Measurements from ENCODE around the gene LRP8. TPM values are rescaled to one million over a fixed set of nuclear protein-coding genes. Genes with fewer than 3 reads are reported as not detected.

The LRP8 gene
- total and polyA plus RNA-seq, 2 of the 13 experiments (the other 11 are each of a cell fraction or from before 2014, with no cell fraction given), result 17.3 to 17.4 TPM

- 0 out of 2 replicates have a peak, but pooled peaks have one; percentile 21 for TF ChIP-seq ZNF337 (CRISPR knock-in tag; IDR thresholded peaks at IDR 0.05; ENCODE audit: borderline replicate concordance, low read depth)
- no peak for TF ChIP-seq NFKBIZ (CRISPR knock-in tag; IDR thresholded peaks at IDR 0.05)
- peak; percentile 31; the same call in 1 of the 2 replicates for TF ChIP-seq ARNTL (CRISPR knock-in tag; IDR thresholded peaks at IDR 0.05)
- no peak for TF ChIP-seq ZFP41 (CRISPR knock-in tag; IDR thresholded peaks at IDR 0.05; ENCODE audit: borderline replicate concordance)
- TF ChIP-seq ARID2 (CRISPR knock-in tag; IDR thresholded peaks at IDR 0.05; ENCODE audit: borderline replicate concordance), result peak; percentile 74; the same call in 1 of the 2 replicates
- peak; percentile 25 for TF ChIP-seq U2AF1 (optimal IDR thresholded peaks at IDR 0.05; ENCODE audit: low read depth, low read length)
- peak; percentile 9; the same call in 1 of the 2 replicates for TF ChIP-seq ETV5 (CRISPR knock-in tag; IDR thresholded peaks at IDR 0.05; ENCODE audit: borderline replicate concordance)
- TF ChIP-seq, protein P1, sequence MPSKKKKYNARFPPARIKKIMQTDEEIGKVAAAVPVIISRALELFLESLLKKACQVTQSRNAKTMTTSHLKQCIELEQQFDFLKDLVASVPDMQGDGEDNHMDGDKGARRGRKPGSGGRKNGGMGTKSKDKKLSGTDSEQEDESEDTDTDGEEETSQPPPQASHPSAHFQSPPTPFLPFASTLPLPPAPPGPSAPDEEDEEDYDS (CRISPR knock-in tag; IDR thresholded peaks at IDR 0.05), result peak; percentile 94
- TF ChIP-seq, protein P2, sequence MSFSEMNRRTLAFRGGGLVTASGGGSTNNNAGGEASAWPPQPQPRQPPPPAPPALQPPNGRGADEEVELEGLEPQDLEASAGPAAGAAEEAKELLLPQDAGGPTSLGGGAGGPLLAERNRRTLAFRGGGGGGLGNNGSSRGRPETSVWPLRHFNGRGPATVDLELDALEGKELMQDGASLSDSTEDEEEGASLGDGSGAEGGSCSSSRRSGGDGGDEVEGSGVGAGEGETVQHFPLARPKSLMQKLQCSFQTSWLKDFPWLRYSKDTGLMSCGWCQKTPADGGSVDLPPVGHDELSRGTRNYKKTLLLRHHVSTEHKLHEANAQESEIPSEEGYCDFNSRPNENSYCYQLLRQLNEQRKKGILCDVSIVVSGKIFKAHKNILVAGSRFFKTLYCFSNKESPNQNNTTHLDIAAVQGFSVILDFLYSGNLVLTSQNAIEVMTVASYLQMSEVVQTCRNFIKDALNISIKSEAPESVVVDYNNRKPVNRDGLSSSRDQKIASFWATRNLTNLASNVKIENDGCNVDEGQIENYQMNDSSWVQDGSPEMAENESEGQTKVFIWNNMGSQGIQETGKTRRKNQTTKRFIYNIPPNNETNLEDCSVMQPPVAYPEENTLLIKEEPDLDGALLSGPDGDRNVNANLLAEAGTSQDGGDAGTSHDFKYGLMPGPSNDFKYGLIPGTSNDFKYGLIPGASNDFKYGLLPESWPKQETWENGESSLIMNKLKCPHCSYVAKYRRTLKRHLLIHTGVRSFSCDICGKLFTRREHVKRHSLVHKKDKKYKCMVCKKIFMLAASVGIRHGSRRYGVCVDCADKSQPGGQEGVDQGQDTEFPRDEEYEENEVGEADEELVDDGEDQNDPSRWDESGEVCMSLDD (CRISPR knock-in tag; IDR thresholded peaks at IDR 0.05; ENCODE audit: borderline replicate concordance), result 0 out of 2 replicates have a peak, but pooled peaks have one; percentile 65
- TF ChIP-seq TEAD3 (CRISPR knock-in tag; optimal IDR thresholded peaks at IDR 0.05; ENCODE audit: borderline replicate concordance), result no peak
- TF ChIP-seq E2F1 (CRISPR knock-in tag; IDR thresholded peaks at IDR 0.05), result 0 out of 2 replicates have a peak, but pooled peaks have one; percentile 44
- no peak for TF ChIP-seq TAF15 (IDR thresholded peaks at IDR 0.05; ENCODE audit: low read depth, low read length, poor library complexity, severe bottlenecking)
- no peak for TF ChIP-seq YEATS4 (CRISPR knock-in tag; IDR thresholded peaks at IDR 0.05; ENCODE audit: borderline replicate concordance)
- TF ChIP-seq CBX2 (IDR thresholded peaks at IDR 0.05; ENCODE audit: low read depth, low read length), result no peak
- TF ChIP-seq CBX2 (CRISPR knock-in tag; IDR thresholded peaks at IDR 0.05; ENCODE audit: low read depth), result no peak
- TF ChIP-seq FOXO1 (CRISPR knock-in tag; IDR thresholded peaks at IDR 0.05), result no peak
- peak; percentile 66 for TF ChIP-seq HOXD1 (CRISPR knock-in tag; IDR thresholded peaks at IDR 0.05)
- no peak for TF ChIP-seq ZZZ3 (CRISPR knock-in tag; IDR thresholded peaks at IDR 0.05; ENCODE audit: borderline replicate concordance)
- no peak for TF ChIP-seq ZNF354B (CRISPR knock-in tag; IDR thresholded peaks at IDR 0.05)
- peak; percentile 67; the same call in 1 of the 2 replicates for TF ChIP-seq ZNF430 (CRISPR knock-in tag; IDR thresholded peaks at IDR 0.05)
- TF ChIP-seq ZFP90 (CRISPR knock-in tag; IDR thresholded peaks at IDR 0.05; ENCODE audit: borderline replicate concordance), result 0 out of 2 replicates have a peak, but pooled peaks have one; percentile 63
- no peak for TF ChIP-seq CREB1 (IDR thresholded peaks at IDR 0.05)
- 0 out of 2 replicates have a peak, but pooled peaks have one; percentile 56 for TF ChIP-seq CREB1 (CRISPR knock-in tag; IDR thresholded peaks at IDR 0.05)
- TF ChIP-seq STAT6 (CRISPR knock-in tag; IDR thresholded peaks at IDR 0.05; ENCODE audit: borderline replicate concordance), result no peak
- no peak for TF ChIP-seq RAD21 (CRISPR knock-in tag; IDR thresholded peaks at IDR 0.05)
Observed at GRCh38 chr1:53326088-53326597, 1.7 kb downstream of the LRP8 start (continued).
